GM12891 (cell line): ENCODE measurements around the gene CPNE5.

ENCODE experiments used
- DNase-seq: peaks from one replicate; pipeline ENCODE4 v3.0.0; 2011; ENCODE audit warnings: low spot score; ENCODE audit not compliant: insufficient read length
- FAIRE-seq: peaks from 2 replicates; lab custom pipeline; 2011; peaks lifted over from hg19 to GRCh38; lab: Jason Lieb, UNC
- PAX5 ChIP-seq: IDR thresholded peaks from 2 replicates; pipeline ENCODE4 v1.6.1; 2011; ENCODE audit warnings: low read length, moderate library complexity, mild to moderate bottlenecking; ENCODE audit not compliant: insufficient read depth, severe bottlenecking
- POLR2A ChIP-seq: IDR thresholded peaks from 2 replicates; pipeline ENCODE4 v1.6.1; 2011; ENCODE audit warnings: low read depth, low read length, control low read depth
- POLR2AphosphoS5 ChIP-seq: IDR thresholded peaks from 2 replicates; pipeline ENCODE4 v1.6.1; 2011; ENCODE audit warnings: low read depth, low read length, control low read depth
- POU2F2 ChIP-seq: IDR thresholded peaks from 2 replicates; pipeline ENCODE4 v1.6.1; 2011; ENCODE audit warnings: low read depth, mild to moderate bottlenecking, control low read depth, low read length, moderate library complexity
- SPI1 ChIP-seq: IDR thresholded peaks from 2 replicates; pipeline ENCODE4 v1.6.1; 2011; ENCODE audit warnings: low read depth, low read length, control low read depth
- TAF1 ChIP-seq: IDR thresholded peaks from 2 replicates; pipeline ENCODE4 v1.6.1; 2011; ENCODE audit warnings: low read depth, low read length, control low read depth

The CPNE5 gene

GRCh38 chr6:36825994-36826393 lies 13.2 kb downstream of the CPNE5 start:
- DNase-seq (no peak), FAIRE-seq (no peak)
- TF ChIP-seq PAX5 (no peak), TAF1 (no peak), POU2F2 (no peak), POLR2A (no peak), POLR2AphosphoS5 (no peak), SPI1 (no peak)

GRCh38 chr6:36825452-36825851 lies 13.8 kb downstream of the CPNE5 start:
- FAIRE-seq (no peak), DNase-seq (no peak)
- TF ChIP-seq SPI1 (no peak), POLR2A (no peak)

GRCh38 chr6:36824253-36824652 lies 15.0 kb downstream of the CPNE5 start:
- FAIRE-seq: no peak
- TF ChIP-seq POU2F2: no peak
- DNase-seq: no peak

- no peak for FAIRE-seq
- DNase-seq: no peak
- TF ChIP-seq POLR2AphosphoS5: no peak
- TF ChIP-seq SPI1: no peak
- TF ChIP-seq PAX5: no peak
- TF ChIP-seq TAF1: no peak
Observed at GRCh38 chr6:36823421-36824096, 15.7 kb downstream of the CPNE5 start.

GRCh38 chr6:36822506-36823269 lies 16.6 kb downstream of the CPNE5 start:
- DNase-seq: no peak
- no peak for FAIRE-seq
- no peak for TF ChIP-seq SPI1
- TF ChIP-seq TAF1: no peak
- no peak for TF ChIP-seq POLR2A
- TF ChIP-seq POU2F2: no peak
- no peak for TF ChIP-seq PAX5
- no peak for TF ChIP-seq POLR2AphosphoS5

GRCh38 chr6:36821581-36822335 lies 17.5 kb downstream of the CPNE5 start:
- FAIRE-seq: no peak
- TF ChIP-seq TAF1 (no peak), POU2F2 (no peak)
- no peak for DNase-seq

GRCh38 chr6:36820700-36821580 lies 18.3 kb downstream of the CPNE5 start:
- DNase-seq: no peak
- no peak for FAIRE-seq
- TF ChIP-seq POU2F2 (no peak), TAF1 (no peak), PAX5 (no peak), SPI1 (no peak), POLR2AphosphoS5 (no peak), POLR2A (no peak)

GRCh38 chr6:36818756-36819155 lies 20.5 kb downstream of the CPNE5 start:
- DNase-seq: no peak
- TF ChIP-seq TAF1: no peak
- TF ChIP-seq SPI1: no peak
- TF ChIP-seq POLR2AphosphoS5: no peak
- no peak for TF ChIP-seq POLR2A
- no peak for TF ChIP-seq PAX5
- TF ChIP-seq POU2F2: no peak
- no peak for FAIRE-seq

GRCh38 chr6:36817847-36818246 lies 21.4 kb downstream of the CPNE5 start:
- TF ChIP-seq PAX5 (no peak), POU2F2 (no peak), POLR2A (no peak), SPI1 (no peak), POLR2AphosphoS5 (no peak), TAF1 (no peak)
- FAIRE-seq (no peak), DNase-seq (no peak)
